Endothelial cell of umbilical vein (primary cell): ENCODE data around the gene NUP214. TPM values are rescaled to one million over a fixed set of nuclear protein-coding genes. Genes with fewer than 3 reads are reported as not detected.

ENCODE experiments used
- BruUV-seq: library from RNA; stranded (reverse); fragments of 400-500 nt; replicated peaks from 2 replicates; lab custom pipeline; 2021; lab: Mats Ljungman, UMichigan
- CTCF ChIA-PET: fragments of 300-600, 350-600 bp; sonication (Branson Sonifier 250); formaldehyde crosslinking; loops from one replicate; lab custom pipeline; 2021; ENCODE audit warnings: antibody characterized with exemption, inconsistent platforms; lab: Charles Lee
- POLR2A ChIA-PET: fragments of 300-600, 350-600 bp; sonication (Branson Sonifier 250); formaldehyde crosslinking; loops from one replicate; lab custom pipeline; 2021; ENCODE audit warnings: antibody characterized with exemption, inconsistent platforms; lab: Charles Lee
- DNase-seq: peaks from one replicate; pipeline ENCODE4 v3.0.0-alpha.2; 2011; ENCODE audit warnings: low read depth, low spot score
- FAIRE-seq: peaks from 2 replicates; lab custom pipeline; 2011; peaks lifted over from hg19 to GRCh38; lab: Jason Lieb, UNC
- H2AFZ ChIP-seq: 2 replicates; pipeline ENCODE4 v1.6.0; 2012; ENCODE audit warnings: low read depth, low read length, control low read depth, inconsistent platforms
- H3K27ac ChIP-seq: 2 replicates; pipeline ENCODE4 v1.5.1; 2011; ENCODE audit warnings: low read depth, mild to moderate bottlenecking, control low read depth, low read length, moderate library complexity; ENCODE audit not compliant: insufficient read depth
- H3K27me3 ChIP-seq, 2 experiments: 2 replicates each; pipeline versions ENCODE4 v1.6.0 to v1.6.1; 2011; ENCODE audit warnings: low read length in 2 of 2, mixed read lengths in 1 of 2; ENCODE audit not compliant: control insufficient read depth in 2 of 2, insufficient read depth in 2 of 2
- H3K36me3 ChIP-seq, 2 experiments: 2 replicates in 1 of 2; 3 replicates in 1 of 2; pipeline ENCODE4 v1.5.1; 2011; ENCODE audit warnings: low read length in 2 of 2, mild to moderate bottlenecking in 1 of 2, moderate library complexity in 1 of 2; ENCODE audit not compliant: control insufficient read depth in 2 of 2, insufficient read depth in 2 of 2; ENCODE audit errors: extremely low read depth in 1 of 2
- H3K4me1 ChIP-seq: 3 replicates; pipeline ENCODE4 v1.5.1; 2011; ENCODE audit warnings: mild to moderate bottlenecking, low read length; ENCODE audit not compliant: control insufficient read depth, insufficient read depth; ENCODE audit errors: extremely low read depth
- H3K4me2 ChIP-seq: 2 replicates; pipeline ENCODE4 v1.6.1; 2011; ENCODE audit warnings: low read length, control low read depth, mixed read lengths; ENCODE audit not compliant: insufficient read depth
- H3K4me3 ChIP-seq, 3 experiments: fragments of 200-600 bp in 1 of 3; sonication (generic), shearing (Covaris generic) in 1 of 3; replicated peaks in 1 of 3; 2 replicates each; pipeline ENCODE4 v1.5.1; 2011 to 2016; ENCODE audit warnings: control low read depth in 3 of 3, low read length in 3 of 3, mild to moderate bottlenecking in 2 of 3, inconsistent platforms in 1 of 3, low read depth in 1 of 3, moderate library complexity in 1 of 3; ENCODE audit not compliant: insufficient read depth in 1 of 3
- H3K79me2 ChIP-seq: 2 replicates; pipeline ENCODE4 v1.6.0; 2012; ENCODE audit warnings: low read length, inconsistent platforms; ENCODE audit not compliant: control insufficient read depth, insufficient read depth
- H3K9ac ChIP-seq: replicated peaks from 2 replicates; pipeline ENCODE3; 2011; ENCODE audit warnings: low read length, control low read depth; ENCODE audit not compliant: insufficient read depth; ENCODE audit errors: extremely low read depth
- H3K9me1 ChIP-seq: replicated peaks from 3 replicates; pipeline ENCODE4 v1.6.0; 2011; ENCODE audit warnings: mild to moderate bottlenecking, low read length; ENCODE audit not compliant: control insufficient read depth, insufficient read depth; ENCODE audit errors: extremely low read depth
- H3K9me3 ChIP-seq: replicated peaks from 2 replicates; pipeline ENCODE4 v1.5.1; 2012; ENCODE audit warnings: low read length, inconsistent platforms; ENCODE audit not compliant: control insufficient read depth, insufficient read depth
- H4K20me1 ChIP-seq: replicated peaks from 2 replicates; pipeline ENCODE3; 2011; ENCODE audit warnings: mild to moderate bottlenecking, low read length; ENCODE audit not compliant: control insufficient read depth, insufficient read depth; ENCODE audit errors: extremely low read depth
- EZH2 ChIP-seq: IDR thresholded peaks from 2 replicates; pipeline ENCODE4 v1.6.1; 2012; ENCODE audit warnings: borderline replicate concordance, low read depth, mild to moderate bottlenecking, moderate library complexity, low read length, inconsistent platforms; ENCODE audit not compliant: severe bottlenecking
- FOS ChIP-seq: IDR thresholded peaks from 2 replicates; pipeline ENCODE4 v1.6.1; 2011; ENCODE audit warnings: mild to moderate bottlenecking, low read length, moderate library complexity, borderline replicate concordance; ENCODE audit not compliant: insufficient read depth
- GATA2 ChIP-seq: IDR thresholded peaks from 2 replicates; pipeline ENCODE4 v1.7.0; 2011; ENCODE audit warnings: low read depth, mild to moderate bottlenecking, moderate library complexity, mixed read lengths, low read length; ENCODE audit not compliant: insufficient read length, insufficient read depth
- JUN ChIP-seq: IDR thresholded peaks from 2 replicates; pipeline ENCODE4 v1.6.1; 2011; ENCODE audit warnings: borderline replicate concordance, low read depth; ENCODE audit not compliant: insufficient read length, insufficient read depth
- MYC ChIP-seq: IDR thresholded peaks from one replicate; pipeline ENCODE4 v1.6.1; 2011; ENCODE audit warnings: mild to moderate bottlenecking, low read depth, low read length
- POLR2A ChIP-seq: IDR thresholded peaks from 2 replicates; pipeline ENCODE4 v1.6.1; 2012; ENCODE audit warnings: low read depth, mild to moderate bottlenecking, control low read depth, low read length
- POLR2AphosphoS5 ChIP-seq: IDR thresholded peaks from 2 replicates; pipeline ENCODE4 v1.6.1; 2012; ENCODE audit warnings: low read depth, mild to moderate bottlenecking, control low read depth, low read length, moderate library complexity; ENCODE audit not compliant: insufficient read depth
- dilution Hi-C: fragments of 300-500 bp; cut with MboI; formaldehyde crosslinking; loops from one replicate; pipeline ENCODE4 v1.15.0; 2019; ENCODE audit warnings: low sequenced_read_pairs; ENCODE audit not compliant: extremely low pct_ligation_motif_present
- intact Hi-C: fragments of 100-400 bp; cut with micrococcal nuclease; formaldehyde crosslinking; loops from one replicate; pipeline ENCODE4 v1.10.0; 2022
- polyA plus RNA-seq, 4 experiments: library from polyadenylated mRNA; depleted of rRNA in 3 of 4; stranded (reverse) in 3 of 4; unstranded in 1 of 4; fragments of >200 nt; gene quantifications; 2 replicates each; pipeline versions ENCODE4 v1.2.1 to v1.2.3, GENCODE V29; 2011 to 2012; ENCODE audit warnings: missing spikeins in 1 of 4
- total RNA-seq: library from RNA; stranded (reverse); gene quantifications from 2 replicates; pipeline ENCODE4 v1.2.3, GENCODE V29; 2021
- TF ChIP-seq, protein P1 (sequence below): IDR thresholded peaks from 2 replicates; pipeline ENCODE4 v1.6.1; 2011; ENCODE audit not compliant: insufficient read depth, insufficient read length
- TF ChIP-seq, protein P2 (sequence below), 2 donors: IDR thresholded peaks; 1 replicate in 1 of 2; 2 replicates in 1 of 2; pipeline ENCODE4 v1.5.1; 2011; ENCODE audit warnings: low read length in 2 of 2, mild to moderate bottlenecking in 2 of 2, moderate library complexity in 2 of 2, control low read depth in 1 of 2, inconsistent platforms in 1 of 2, low read depth in 1 of 2; ENCODE audit not compliant: insufficient read depth in 1 of 2; ENCODE audit errors: extremely low read depth in 1 of 2

The NUP214 gene
- total and polyA plus RNA-seq, 2 donors (not counting 3 experiments of a cell fraction or from before 2014, with no cell fraction given), result 28.7 to 65.9 TPM

DNA sequence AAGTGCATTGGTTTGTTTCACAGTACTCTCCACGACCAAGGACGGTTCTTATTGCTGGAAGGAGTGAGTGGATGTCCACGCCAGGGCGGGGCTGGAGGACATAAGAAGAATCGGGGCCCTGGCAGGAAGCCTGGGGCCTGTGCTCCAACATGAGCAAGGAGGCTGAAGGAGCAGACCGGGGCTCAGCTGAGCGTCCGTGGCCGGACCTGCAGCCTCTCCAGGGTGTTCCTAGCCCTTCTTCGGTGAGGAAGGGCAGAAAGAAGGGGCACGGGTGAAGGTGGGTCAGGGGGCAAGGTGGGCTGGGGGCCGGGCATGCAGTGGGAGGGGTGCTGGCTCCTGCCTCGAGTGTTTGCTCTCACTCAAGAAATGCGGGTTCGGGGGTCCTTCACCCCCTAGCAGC is 132.8 kb downstream of the NUP214 start:
- intact Hi-C loops (loop anchor here (5.0 kb wide), 1 partner anchor 41 kb away; no protein-coding TSS in a partner anchor), dilution Hi-C loops (no loop called here)
- no peaks in the 10 kb centered on the region for H3K9me1 ChIP-seq
- no peak overlapping the region for H3K27ac ChIP-seq
- peaks cover 0 to 37% of the 10 kb centered on the region in 2 experiments for H3K36me3 ChIP-seq
- H4K20me1 ChIP-seq, result no peaks in the 10 kb centered on the region
- POLR2A ChIA-PET, result no interaction called here
- FAIRE-seq (no peak), DNase-seq (no peak)
- BruUV-seq, result no TSS peak
- no peak overlapping the region for H3K9ac ChIP-seq
- H3K9me3 ChIP-seq, result no peaks in the 10 kb centered on the region
- no peaks in the 10 kb centered on the region for H3K79me2 ChIP-seq
- H2AFZ ChIP-seq, result no peak overlapping the region
- no peaks in the 10 kb centered on the region for H3K27me3 ChIP-seq
- CTCF ChIA-PET, result interaction anchor here (1.0 to 2.3 kb wide), 4 partner anchors 8 to 81 kb away, joined by 3 to 10 read pairs (median 4); no protein-coding TSS in a partner anchor
- no peak overlapping the region for H3K4me3 ChIP-seq
- TF ChIP-seq FOS (no peak), GATA2 (no peak), POLR2A (no peak), EZH2 (no peak), MYC (no peak), JUN (no peak), POLR2AphosphoS5 (no peak)
- TF ChIP-seq, protein P1, sequence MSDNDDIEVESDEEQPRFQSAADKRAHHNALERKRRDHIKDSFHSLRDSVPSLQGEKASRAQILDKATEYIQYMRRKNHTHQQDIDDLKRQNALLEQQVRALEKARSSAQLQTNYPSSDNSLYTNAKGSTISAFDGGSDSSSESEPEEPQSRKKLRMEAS, result no peak
- TF ChIP-seq, protein P2, sequence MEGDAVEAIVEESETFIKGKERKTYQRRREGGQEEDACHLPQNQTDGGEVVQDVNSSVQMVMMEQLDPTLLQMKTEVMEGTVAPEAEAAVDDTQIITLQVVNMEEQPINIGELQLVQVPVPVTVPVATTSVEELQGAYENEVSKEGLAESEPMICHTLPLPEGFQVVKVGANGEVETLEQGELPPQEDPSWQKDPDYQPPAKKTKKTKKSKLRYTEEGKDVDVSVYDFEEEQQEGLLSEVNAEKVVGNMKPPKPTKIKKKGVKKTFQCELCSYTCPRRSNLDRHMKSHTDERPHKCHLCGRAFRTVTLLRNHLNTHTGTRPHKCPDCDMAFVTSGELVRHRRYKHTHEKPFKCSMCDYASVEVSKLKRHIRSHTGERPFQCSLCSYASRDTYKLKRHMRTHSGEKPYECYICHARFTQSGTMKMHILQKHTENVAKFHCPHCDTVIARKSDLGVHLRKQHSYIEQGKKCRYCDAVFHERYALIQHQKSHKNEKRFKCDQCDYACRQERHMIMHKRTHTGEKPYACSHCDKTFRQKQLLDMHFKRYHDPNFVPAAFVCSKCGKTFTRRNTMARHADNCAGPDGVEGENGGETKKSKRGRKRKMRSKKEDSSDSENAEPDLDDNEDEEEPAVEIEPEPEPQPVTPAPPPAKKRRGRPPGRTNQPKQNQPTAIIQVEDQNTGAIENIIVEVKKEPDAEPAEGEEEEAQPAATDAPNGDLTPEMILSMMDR (IDR thresholded peaks at IDR 0.05; ENCODE audit: extremely low read depth in 1 of 2, insufficient read depth in 1 of 2, low read depth in 1 of 2, low read length in 2 of 2), result no peak
- H3K4me2 ChIP-seq, result no peak overlapping the region
- H3K4me1 ChIP-seq, result peaks cover 7% of the 10 kb centered on the region
